ENCODE data around the gene MYBBP1A.

The MYBBP1A gene

GRCh38 chr17:4513113-4514032 lies 41.8 kb downstream of the MYBBP1A start:
- TF ChIP-seq SUZ12 (IDR thresholded peaks at IDR 0.05; ENCODE audit: extremely low read depth, insufficient read depth, insufficient read length) (no peak), YY1 (IDR thresholded peaks at IDR 0.05; ENCODE audit: insufficient read depth, insufficient read length) (no peak)
- no peak overlapping the region for H3K9ac ChIP-seq (ENCODE audit: insufficient read length, low read depth)
- DNase-seq (ENCODE audit: low read depth, low spot score) = no peak

GRCh38 chr17:4512156-4513112 lies 42.8 kb downstream of the MYBBP1A start:
- no peak for DNase-seq (ENCODE audit: low read depth, low spot score)
- Histone ChIP-seq H3K9me3 (ENCODE audit: insufficient read depth, low read length) (no peaks in the 10 kb centered on the region), H3K4me1 (ENCODE audit: insufficient read depth, insufficient read length) (peaks cover 19% of the 10 kb centered on the region), H3K36me3 (ENCODE audit: insufficient read depth, insufficient read length, low read length) (no peaks in the 10 kb centered on the region), H3K4me3 (ENCODE audit: insufficient read length, low read depth) (no peak overlapping the region), H3K27me3 (ENCODE audit: insufficient read depth, insufficient read length) (peaks cover 17% of the 10 kb centered on the region), H3K9ac (ENCODE audit: insufficient read length, low read depth) (no peak overlapping the region)
- TF ChIP-seq YY1 (IDR thresholded peaks at IDR 0.05; ENCODE audit: insufficient read depth, insufficient read length) = no peak
- no peak for TF ChIP-seq SUZ12 (IDR thresholded peaks at IDR 0.05; ENCODE audit: extremely low read depth, insufficient read depth, insufficient read length)
- TF ChIP-seq ZNF274 (IDR thresholded peaks at IDR 0.05; ENCODE audit: low read depth, low read length) = no peak

More at GRCh38 chr17:4513113-4514032, 41.8 kb downstream of the MYBBP1A start:
- Histone ChIP-seq H3K36me3 (ENCODE audit: insufficient read depth, insufficient read length, low read length) (no peaks in the 10 kb centered on the region), H3K4me3 (ENCODE audit: insufficient read length, low read depth) (no peak overlapping the region), H3K27me3 (ENCODE audit: insufficient read depth, insufficient read length) (peaks cover 20% of the 10 kb centered on the region), H3K4me1 (ENCODE audit: insufficient read depth, insufficient read length) (peaks cover 19% of the 10 kb centered on the region), H3K9me3 (ENCODE audit: insufficient read depth, low read length) (no peaks in the 10 kb centered on the region)

GRCh38 chr17:4511199-4511932 lies 43.8 kb downstream of the MYBBP1A start:
- peaks cover 23% of the 10 kb centered on the region for H3K4me1 ChIP-seq (ENCODE audit: insufficient read depth, insufficient read length)
- peaks cover 14% of the 10 kb centered on the region for H3K27me3 ChIP-seq (ENCODE audit: insufficient read depth, insufficient read length)
- no peak for DNase-seq (ENCODE audit: low read depth, low spot score)
- H3K36me3 ChIP-seq (ENCODE audit: insufficient read depth, insufficient read length, low read length) = no peaks in the 10 kb centered on the region
- no peaks in the 10 kb centered on the region for H3K9me3 ChIP-seq (ENCODE audit: insufficient read depth, low read length)
- no peak overlapping the region for H3K4me3 ChIP-seq (ENCODE audit: insufficient read length, low read depth)
- no peak overlapping the region for H3K9ac ChIP-seq (ENCODE audit: insufficient read length, low read depth)
- TF ChIP-seq SUZ12 (IDR thresholded peaks at IDR 0.05; ENCODE audit: extremely low read depth, insufficient read depth, insufficient read length) (no peak), YY1 (IDR thresholded peaks at IDR 0.05; ENCODE audit: insufficient read depth, insufficient read length) (no peak)

GRCh38 chr17:4510618-4510941 lies 44.6 kb downstream of the MYBBP1A start:
- TF ChIP-seq YY1 (IDR thresholded peaks at IDR 0.05; ENCODE audit: insufficient read depth, insufficient read length) = no peak
- no peak for TF ChIP-seq SUZ12 (IDR thresholded peaks at IDR 0.05; ENCODE audit: extremely low read depth, insufficient read depth, insufficient read length)
- TF ChIP-seq ZNF274 (IDR thresholded peaks at IDR 0.05; ENCODE audit: low read depth, low read length) = no peak
- Histone ChIP-seq H3K9me3 (ENCODE audit: insufficient read depth, low read length) (no peaks in the 10 kb centered on the region), H3K9ac (ENCODE audit: insufficient read length, low read depth) (no peak overlapping the region), H3K4me3 (ENCODE audit: insufficient read length, low read depth) (no peak overlapping the region), H3K36me3 (ENCODE audit: insufficient read depth, insufficient read length, low read length) (no peaks in the 10 kb centered on the region), H3K4me1 (ENCODE audit: insufficient read depth, insufficient read length) (peaks cover 29% of the 10 kb centered on the region), H3K27me3 (ENCODE audit: insufficient read depth, insufficient read length) (peaks cover 12% of the 10 kb centered on the region)
- DNase-seq (ENCODE audit: low read depth, low spot score) = no peak

GRCh38 chr17:4509923-4510617 lies 45.1 kb downstream of the MYBBP1A start:
- no peak for TF ChIP-seq ZNF274 (IDR thresholded peaks at IDR 0.05; ENCODE audit: low read depth, low read length)
- no peak for DNase-seq (ENCODE audit: low read depth, low spot score)
- H3K9ac ChIP-seq (ENCODE audit: insufficient read length, low read depth) = no peak overlapping the region

GRCh38 chr17:4509401-4509800 lies 45.8 kb downstream of the MYBBP1A start:
- no peak overlapping the region for H3K4me3 ChIP-seq (ENCODE audit: insufficient read length, low read depth)
- TF ChIP-seq YY1 (IDR thresholded peaks at IDR 0.05; ENCODE audit: insufficient read depth, insufficient read length) (no peak), SUZ12 (IDR thresholded peaks at IDR 0.05; ENCODE audit: extremely low read depth, insufficient read depth, insufficient read length) (no peak), ZNF274 (IDR thresholded peaks at IDR 0.05; ENCODE audit: low read depth, low read length) (no peak)
- H3K27me3 ChIP-seq (ENCODE audit: insufficient read depth, insufficient read length) = peaks cover 12% of the 10 kb centered on the region
- no peaks in the 10 kb centered on the region for H3K9me3 ChIP-seq (ENCODE audit: insufficient read depth, low read length)
- H3K4me1 ChIP-seq (ENCODE audit: insufficient read depth, insufficient read length) = peaks cover 35% of the 10 kb centered on the region
- no peaks in the 10 kb centered on the region for H3K36me3 ChIP-seq (ENCODE audit: insufficient read depth, insufficient read length, low read length)
- no peak for DNase-seq (ENCODE audit: low read depth, low spot score)
- no peak overlapping the region for H3K9ac ChIP-seq (ENCODE audit: insufficient read length, low read depth)

More at GRCh38 chr17:4509923-4510617, 45.1 kb downstream of the MYBBP1A start:
- H3K9me3 ChIP-seq (ENCODE audit: insufficient read depth, low read length) = no peaks in the 10 kb centered on the region
- H3K4me1 ChIP-seq (ENCODE audit: insufficient read depth, insufficient read length) = peaks cover 31% of the 10 kb centered on the region
- peaks cover 12% of the 10 kb centered on the region for H3K27me3 ChIP-seq (ENCODE audit: insufficient read depth, insufficient read length)
- H3K4me3 ChIP-seq (ENCODE audit: insufficient read length, low read depth) = no peak overlapping the region
- H3K36me3 ChIP-seq (ENCODE audit: insufficient read depth, insufficient read length, low read length) = no peaks in the 10 kb centered on the region
